Left ventricle myocardium inferior (tissue), 1 donor: Measurements from ENCODE around the gene ROR1. TPM values are rescaled to one million over a fixed set of nuclear protein-coding genes. Genes with fewer than 3 reads are reported as not detected.

Experiments used
- DNase-seq: peaks from one replicate; pipeline ENCODE4 v3.0.0-alpha.2; 2020
- H3K27ac ChIP-seq: fragments of 200-600 bp; replicated peaks from 2 replicates; pipeline ENCODE4 v1.8.0; 2021
- H3K27me3 ChIP-seq: fragments of 200-600 bp; 2 replicates; pipeline ENCODE4 v1.8.0; 2021; ENCODE audit warnings: low read depth
- H3K36me3 ChIP-seq: fragments of 200-600 bp; 2 replicates; pipeline ENCODE4 v1.8.0; 2021
- H3K4me1 ChIP-seq: fragments of 200-600 bp; 2 replicates; pipeline ENCODE4 v1.8.0; 2021
- H3K4me3 ChIP-seq: fragments of 200-600 bp; 2 replicates; pipeline ENCODE4 v1.8.0; 2021; ENCODE audit warnings: mild to moderate bottlenecking, moderate library complexity
- H3K9me3 ChIP-seq: fragments of 200-600 bp; replicated peaks from 2 replicates; pipeline ENCODE4 v1.8.0; 2021
- CTCF ChIP-seq: fragments of 200-600 bp; IDR thresholded peaks from 2 replicates; pipeline ENCODE4 v1.8.0; 2021; ENCODE audit warnings: antibody characterized with exemption, mild to moderate bottlenecking, borderline replicate concordance
- intact Hi-C: fragments of 100-400 bp; cut with micrococcal nuclease; formaldehyde crosslinking; loops from one replicate; pipeline ENCODE4 v1.11.0; 2022
- total RNA-seq: library from RNA; stranded (reverse); fragmentation: NEBNext Ultra II Directional; extraction: Animal tissue kit (Norgen Biotek cat#: 25700); gene quantifications from one replicate; pipeline ENCODE4 v1.2.1, GENCODE V29; 2021
- donor health status: DM: no; HTN: yes; CAD: no; lungs with severe emphysema.

ROR1 gene
- total RNA-seq, 1 donor from 2014 or later, result 14.0 TPM

GRCh38 chr1:63779338-63780211 is 5.8 kb downstream of the ROR1 start:
- Histone ChIP-seq H3K27me3 (peaks cover 24% of the 10 kb centered on the region), H3K4me1 (peaks cover 73% of the 10 kb centered on the region), H3K36me3 (no peaks in the 10 kb centered on the region), H3K4me3 (no peak overlapping the region), H3K9me3 (no peaks in the 10 kb centered on the region), H3K27ac (no peak overlapping the region)
- intact Hi-C loops, result no loop called here
- no peak for DNase-seq
- no peak for TF ChIP-seq CTCF

GRCh38 chr1:63780565-63780964 is 6.7 kb downstream of the ROR1 start:
- DNase-seq, result no peak
- intact Hi-C loops, result no loop called here
- Histone ChIP-seq H3K27me3 (peaks cover 14% of the 10 kb centered on the region), H3K4me3 (no peak overlapping the region), H3K4me1 (peaks cover 73% of the 10 kb centered on the region), H3K9me3 (no peaks in the 10 kb centered on the region), H3K27ac (no peak overlapping the region), H3K36me3 (no peaks in the 10 kb centered on the region)
- no peak for TF ChIP-seq CTCF

- H3K27me3 ChIP-seq, result no peaks in the 10 kb centered on the region
- H3K36me3 ChIP-seq, result no peaks in the 10 kb centered on the region
- DNase-seq, result no peak
- no peaks in the 10 kb centered on the region for H3K9me3 ChIP-seq
- H3K4me1 ChIP-seq, result peaks cover 62% of the 10 kb centered on the region
- H3K4me3 ChIP-seq, result no peak overlapping the region
- TF ChIP-seq CTCF, result no peak
- no peak overlapping the region for H3K27ac ChIP-seq
- intact Hi-C loops, result no loop called here
Measured at GRCh38 chr1:63782982-63783381, 9.2 kb downstream of the ROR1 start.

- H3K4me1 ChIP-seq, result peaks cover 59% of the 10 kb centered on the region
- intact Hi-C loops, result no loop called here
Measured at GRCh38 chr1:63784083-63784482, 10.3 kb downstream of the ROR1 start.

More at GRCh38 chr1:63784083-63784482, 10.3 kb downstream of the ROR1 start:
- Histone ChIP-seq H3K36me3 (no peaks in the 10 kb centered on the region), H3K27ac (peak overlapping the region; percentile 33), H3K9me3 (no peaks in the 10 kb centered on the region), H3K27me3 (no peaks in the 10 kb centered on the region), H3K4me3 (no peak overlapping the region)
- TF ChIP-seq CTCF, result no peak
- no peak for DNase-seq
